ENCODE results near the gene PTH2R.

DNA sequence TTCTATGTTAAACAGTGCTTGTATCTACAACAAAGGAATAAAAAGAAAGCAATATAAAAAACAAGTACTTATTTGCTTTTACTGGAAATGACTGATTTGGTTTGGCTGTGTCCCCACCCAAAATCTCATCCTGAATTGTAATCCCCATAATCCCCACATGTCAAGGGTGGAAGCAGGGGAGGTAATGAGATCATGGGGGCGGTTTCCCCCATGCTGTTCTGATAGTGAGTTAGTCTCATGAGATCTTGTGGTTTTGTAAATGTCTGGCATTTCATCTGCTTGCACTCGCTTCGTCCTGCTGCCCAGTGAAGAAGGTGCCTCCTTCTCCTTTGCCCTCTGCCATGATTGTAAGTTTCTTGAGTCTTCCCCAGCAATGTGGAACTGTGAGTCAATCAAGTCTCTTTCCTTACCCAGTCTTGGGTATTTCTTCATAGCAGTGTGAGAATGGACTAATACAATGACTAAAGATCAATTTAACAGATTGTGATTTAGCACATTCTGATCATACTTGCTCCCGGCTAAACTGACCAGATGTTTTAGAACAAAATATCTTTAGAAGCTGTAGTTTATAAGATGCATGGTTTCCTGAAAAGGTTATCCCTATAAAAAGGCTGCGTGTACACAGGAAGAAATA is 19.9 kb downstream of the PTH2R start:
- TF ChIP-seq, protein P1, sequence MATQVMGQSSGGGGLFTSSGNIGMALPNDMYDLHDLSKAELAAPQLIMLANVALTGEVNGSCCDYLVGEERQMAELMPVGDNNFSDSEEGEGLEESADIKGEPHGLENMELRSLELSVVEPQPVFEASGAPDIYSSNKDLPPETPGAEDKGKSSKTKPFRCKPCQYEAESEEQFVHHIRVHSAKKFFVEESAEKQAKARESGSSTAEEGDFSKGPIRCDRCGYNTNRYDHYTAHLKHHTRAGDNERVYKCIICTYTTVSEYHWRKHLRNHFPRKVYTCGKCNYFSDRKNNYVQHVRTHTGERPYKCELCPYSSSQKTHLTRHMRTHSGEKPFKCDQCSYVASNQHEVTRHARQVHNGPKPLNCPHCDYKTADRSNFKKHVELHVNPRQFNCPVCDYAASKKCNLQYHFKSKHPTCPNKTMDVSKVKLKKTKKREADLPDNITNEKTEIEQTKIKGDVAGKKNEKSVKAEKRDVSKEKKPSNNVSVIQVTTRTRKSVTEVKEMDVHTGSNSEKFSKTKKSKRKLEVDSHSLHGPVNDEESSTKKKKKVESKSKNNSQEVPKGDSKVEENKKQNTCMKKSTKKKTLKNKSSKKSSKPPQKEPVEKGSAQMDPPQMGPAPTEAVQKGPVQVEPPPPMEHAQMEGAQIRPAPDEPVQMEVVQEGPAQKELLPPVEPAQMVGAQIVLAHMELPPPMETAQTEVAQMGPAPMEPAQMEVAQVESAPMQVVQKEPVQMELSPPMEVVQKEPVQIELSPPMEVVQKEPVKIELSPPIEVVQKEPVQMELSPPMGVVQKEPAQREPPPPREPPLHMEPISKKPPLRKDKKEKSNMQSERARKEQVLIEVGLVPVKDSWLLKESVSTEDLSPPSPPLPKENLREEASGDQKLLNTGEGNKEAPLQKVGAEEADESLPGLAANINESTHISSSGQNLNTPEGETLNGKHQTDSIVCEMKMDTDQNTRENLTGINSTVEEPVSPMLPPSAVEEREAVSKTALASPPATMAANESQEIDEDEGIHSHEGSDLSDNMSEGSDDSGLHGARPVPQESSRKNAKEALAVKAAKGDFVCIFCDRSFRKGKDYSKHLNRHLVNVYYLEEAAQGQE (IDR thresholded peaks at IDR 0.05; ENCODE audit: insufficient replicate concordance, low read depth): no peak
- no peak for TF ChIP-seq GABPA (IDR thresholded peaks at IDR 0.05; ENCODE audit: low read depth)
